ENCODE measurements around the gene SERTAD2.

SERTAD2 gene

DNA sequence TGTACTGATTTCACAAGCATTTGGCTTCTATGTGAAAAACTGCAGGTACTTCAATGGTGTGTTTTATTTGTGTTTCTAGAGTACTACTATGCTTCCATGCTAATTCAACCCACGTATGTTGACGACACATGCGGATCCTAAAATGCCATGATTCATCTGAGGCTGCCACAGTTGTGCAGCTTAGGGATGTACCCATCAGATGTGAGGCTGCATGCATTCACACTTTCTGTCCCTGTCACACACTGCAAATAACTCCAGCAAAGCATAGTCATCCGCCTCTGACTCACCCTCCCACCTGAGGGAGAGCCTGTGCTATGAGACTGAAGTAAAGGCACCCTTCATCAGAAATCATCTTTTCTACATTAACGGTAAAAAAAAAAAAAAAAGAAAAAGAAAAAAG lies 22.1 kb upstream of the SERTAD2 start:
- peak; percentile 69 for DNase-seq (ENCODE audit: low read depth)

DNA sequence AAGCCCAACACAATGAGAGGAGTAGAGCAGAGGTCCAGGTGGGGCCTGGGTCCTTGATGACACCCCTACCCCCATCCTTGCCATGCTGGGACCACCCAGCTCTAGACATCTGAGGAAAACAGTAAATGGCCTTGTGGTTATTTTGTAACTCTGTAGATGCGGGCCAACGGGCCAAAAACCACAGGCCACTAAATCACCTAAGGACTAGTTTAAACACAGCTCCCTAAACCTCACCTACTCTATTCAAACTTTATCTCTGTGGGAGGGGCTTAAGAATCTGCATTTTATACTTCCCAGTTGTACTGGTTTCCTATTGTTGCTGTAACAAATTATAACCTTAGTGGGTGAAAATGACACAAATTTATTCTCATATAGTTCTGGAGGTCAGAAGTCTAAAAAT lies 19.0 kb upstream of the SERTAD2 start:
- no peak for DNase-seq (ENCODE audit: low read depth)

DNA sequence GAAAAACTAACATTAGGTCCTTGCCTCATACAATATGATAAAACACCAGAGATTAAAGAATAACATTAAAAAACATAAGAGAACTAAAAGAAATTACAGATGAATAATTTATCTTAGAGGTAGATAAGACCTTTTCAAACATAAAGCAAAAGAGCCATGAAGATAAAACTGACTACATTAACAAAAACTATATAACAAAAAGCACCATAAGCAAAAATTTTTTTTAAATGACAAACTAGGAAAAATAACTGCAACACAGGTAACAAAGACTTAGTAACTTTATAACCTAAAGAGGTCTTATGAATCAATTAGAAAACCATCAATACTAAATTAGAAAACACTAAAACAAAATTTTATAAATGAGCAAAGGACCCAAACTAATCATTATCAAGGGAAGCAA lies 16.3 kb upstream of the SERTAD2 start:
- no peak for DNase-seq (ENCODE audit: low read depth)

DNA sequence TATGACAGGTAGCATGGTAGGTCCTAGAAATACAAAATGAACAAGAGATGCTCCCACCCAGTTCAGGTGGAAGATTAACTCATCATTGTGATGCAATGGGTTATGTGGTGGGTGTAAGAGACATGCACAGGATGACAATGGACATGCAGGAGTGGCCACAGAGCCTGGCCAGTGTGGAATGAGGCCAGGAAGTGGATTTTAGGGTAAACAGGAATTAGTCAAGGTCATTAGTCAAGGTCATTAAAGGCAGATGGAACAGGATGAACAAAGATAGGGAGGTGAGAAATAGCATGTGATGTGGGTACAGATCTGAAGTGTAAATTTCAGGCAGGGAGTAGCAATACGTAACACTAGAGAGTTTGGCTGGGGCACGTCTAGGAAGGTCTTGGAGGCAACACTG lies 15.6 kb upstream of the SERTAD2 start:
- no peak for DNase-seq (ENCODE audit: low read depth)

DNA sequence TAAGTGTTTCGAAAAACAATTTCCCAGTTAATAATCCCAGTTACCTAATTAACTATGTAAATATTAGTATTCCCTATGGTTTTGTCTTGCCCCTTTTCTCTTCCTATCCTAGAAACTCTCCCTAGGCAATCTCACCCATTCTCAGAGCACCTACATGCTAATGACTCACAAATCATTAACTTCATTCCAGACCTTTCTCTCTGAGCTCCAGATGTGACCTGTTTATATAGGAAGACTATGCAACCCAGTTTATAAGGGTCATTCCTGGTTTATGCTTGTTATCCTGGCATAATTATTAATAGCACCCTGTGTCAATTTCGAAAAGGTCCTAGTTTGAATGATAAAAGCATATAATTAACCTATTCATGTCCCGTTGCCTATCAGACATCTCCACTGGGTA lies 14.8 kb upstream of the SERTAD2 start:
- DNase-seq (ENCODE audit: low read depth): no peak

DNA sequence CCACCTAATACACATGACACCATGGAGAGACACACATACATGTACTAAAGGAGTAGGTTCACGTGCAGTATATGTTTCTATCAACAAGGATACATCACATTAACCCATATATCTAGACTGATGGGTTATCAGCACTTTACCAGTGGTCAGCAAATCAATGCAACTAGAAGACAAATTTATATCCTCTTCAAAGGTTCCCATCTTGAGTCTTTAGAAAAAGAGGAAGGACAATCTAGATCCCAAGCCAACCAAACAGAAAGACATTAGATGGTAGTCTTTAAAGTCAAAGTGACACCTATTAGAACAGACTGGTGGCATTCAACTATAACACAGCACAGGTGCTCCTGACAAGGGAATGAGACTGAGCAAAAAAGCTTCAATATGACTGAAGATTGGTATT lies 13.8 kb upstream of the SERTAD2 start:
- DNase-seq (ENCODE audit: low read depth): no peak

DNA sequence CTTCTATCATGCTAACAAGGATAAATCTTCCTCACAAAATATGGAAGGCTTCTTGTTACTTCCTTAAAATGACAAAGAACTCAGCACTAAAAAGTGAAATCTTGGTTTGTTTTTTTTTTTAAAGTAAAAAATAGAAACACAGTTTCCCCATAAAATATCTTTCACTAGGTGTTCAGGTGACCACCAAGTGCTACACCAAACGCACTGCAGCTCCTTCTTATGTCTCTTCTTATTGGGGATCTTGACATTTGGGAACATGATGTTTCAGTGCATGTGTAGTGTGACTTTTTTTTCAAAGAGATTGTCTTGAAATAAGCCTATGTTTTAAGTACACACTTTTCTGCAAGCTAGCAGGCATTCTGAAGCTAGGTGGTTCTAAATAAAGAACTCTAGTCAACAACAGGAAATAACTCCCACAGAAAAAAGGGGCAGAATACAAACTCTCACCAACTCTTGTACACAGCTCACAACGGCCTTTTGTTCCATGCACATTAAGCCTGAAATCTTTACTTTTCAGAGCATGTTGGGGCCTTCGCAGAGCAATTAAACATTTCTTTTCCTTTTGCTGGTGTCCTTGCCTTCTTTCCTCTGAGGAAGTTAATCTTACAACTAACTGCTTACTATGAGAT lies 13.2 kb upstream of the SERTAD2 start:
- no peak for DNase-seq (ENCODE audit: low read depth)

DNA sequence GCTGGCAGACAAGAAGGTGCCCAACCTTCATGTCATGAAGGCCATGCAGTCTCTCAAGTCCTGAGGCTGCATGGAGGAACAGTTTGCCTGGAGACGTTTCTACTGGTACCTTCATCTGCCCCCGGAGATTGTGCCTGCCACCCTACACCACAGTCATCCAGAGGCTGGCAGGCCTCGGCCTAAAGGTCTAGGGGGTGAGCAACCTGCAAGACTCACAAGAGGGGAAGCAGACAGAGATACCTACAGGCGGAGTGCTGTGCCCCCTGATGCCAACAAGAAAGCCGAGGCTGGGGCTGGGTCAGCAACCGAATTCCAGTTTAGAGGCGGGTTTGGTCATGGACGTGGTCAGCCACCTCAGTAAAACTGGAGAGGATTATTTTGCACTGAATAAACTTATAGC lies 12.0 kb upstream of the SERTAD2 start:
- no peak for DNase-seq (ENCODE audit: low read depth)

DNA sequence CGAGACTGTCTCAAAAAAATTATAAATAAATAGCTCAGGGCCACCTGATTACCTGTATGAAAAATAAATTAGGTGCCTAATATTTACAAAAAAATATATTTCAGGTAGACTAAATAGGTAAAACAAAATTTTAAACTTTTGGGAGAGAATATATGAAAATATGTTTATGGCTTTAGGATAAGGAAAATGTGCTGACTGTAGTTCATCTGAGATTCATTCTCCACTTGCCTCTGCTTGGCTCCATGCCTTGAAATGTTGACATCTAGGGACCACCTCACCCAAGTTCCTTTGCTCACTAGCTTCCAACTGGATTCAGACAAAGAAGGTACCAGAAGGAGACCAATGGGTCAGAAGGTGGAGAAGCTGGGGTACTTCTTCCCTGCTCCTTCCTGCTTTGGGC lies 9.7 kb upstream of the SERTAD2 start:
- DNase-seq (ENCODE audit: low read depth): no peak

DNA sequence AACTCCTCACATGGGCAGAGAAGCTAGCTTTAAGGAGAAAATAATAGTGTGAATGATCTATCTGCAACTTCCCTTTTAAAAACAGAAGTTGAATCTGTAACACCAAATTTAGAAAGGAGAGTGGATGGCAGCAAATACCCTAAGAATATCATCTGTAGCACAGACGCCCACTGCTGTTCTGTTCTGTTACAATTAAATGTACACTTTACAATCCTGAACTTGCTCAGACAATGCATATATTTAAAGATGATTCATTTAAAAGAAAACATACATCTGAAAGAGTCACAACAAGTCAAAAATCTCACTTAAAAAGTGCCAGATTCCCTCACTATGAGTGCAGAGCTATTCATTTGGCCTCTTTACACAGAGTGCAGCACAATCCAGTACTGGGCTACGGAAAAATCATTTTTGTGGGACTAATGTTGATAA lies 8.0 kb upstream of the SERTAD2 start:
- no peak for DNase-seq (ENCODE audit: low read depth)

DNA sequence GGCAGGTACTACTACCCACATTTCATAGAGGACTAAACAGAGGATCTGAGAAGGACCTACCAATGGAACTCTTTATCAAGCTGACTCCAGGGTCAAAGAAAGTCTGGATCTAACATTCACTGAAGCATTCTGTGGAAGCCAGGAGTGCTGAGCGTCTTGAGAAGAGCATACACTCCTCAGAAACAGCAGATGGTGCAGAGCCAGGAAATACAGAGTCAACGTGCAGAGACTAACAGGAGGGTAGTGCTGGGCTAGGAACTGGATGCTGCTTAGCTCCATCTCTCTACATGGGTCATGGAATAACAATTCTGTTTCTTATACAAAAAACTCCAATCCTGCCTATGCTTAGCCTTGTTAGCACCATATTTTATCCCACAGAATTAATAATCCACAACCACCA lies 5.5 kb upstream of the SERTAD2 start:
- DNase-seq (ENCODE audit: low read depth): no peak

DNA sequence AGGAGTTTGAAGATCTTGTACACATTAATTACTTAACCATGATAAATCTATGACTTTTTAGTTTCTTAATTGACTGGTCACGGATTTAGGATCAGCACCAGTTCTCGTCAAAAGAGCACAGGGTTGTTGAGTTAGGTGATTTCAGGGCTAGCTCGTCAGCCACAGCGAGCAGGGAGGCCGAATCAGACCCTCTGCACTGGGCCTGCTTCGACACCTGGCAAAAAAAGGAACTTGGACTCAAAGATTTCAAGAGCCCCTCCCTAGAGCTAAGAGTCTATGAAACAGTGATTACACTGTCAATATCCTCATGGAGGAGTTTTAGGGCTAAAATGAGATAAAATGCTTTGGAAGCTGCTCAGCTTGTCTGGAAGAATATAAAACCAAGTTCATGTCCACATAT lies 4.6 kb upstream of the SERTAD2 start:
- DNase-seq (ENCODE audit: low read depth): no peak

DNA sequence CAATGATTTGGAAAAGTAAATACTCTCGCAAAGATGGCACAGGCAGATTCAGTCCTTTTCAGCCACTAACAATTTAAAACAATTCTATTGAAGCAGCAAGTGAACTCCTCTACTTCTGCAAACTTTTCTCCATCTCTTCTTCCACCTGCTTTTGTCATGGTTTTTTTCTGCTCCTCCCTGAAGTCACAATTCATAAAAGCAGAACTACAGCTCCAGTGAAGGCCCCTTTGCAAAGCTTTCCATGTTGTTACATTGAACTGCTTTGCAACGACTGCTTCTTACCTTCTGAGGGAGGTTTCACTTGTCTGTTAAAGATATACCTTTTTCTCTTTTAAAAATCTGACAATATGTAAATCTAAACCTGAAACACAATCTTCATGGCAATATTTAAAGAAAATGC lies 3.7 kb upstream of the SERTAD2 start:
- DNase-seq (ENCODE audit: low read depth): no peak

DNA sequence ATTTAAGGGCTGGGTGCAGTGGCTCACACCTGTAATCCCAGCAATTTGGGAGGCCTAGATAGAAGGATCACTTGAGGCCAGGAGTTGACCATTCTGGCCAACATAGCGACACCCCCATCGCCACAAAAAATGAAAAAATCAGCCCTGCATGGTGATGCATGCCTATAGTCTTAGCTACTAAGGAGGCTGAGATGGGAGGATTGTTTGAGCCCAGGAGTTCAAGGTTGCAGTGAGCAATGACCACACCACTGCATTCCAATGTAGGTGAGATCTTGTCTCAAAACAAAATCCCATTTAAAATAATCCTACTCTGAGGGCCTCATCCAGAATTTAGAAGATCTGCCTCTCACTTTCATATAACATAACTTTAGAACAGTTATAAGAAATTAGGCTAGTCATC lies 2.7 kb upstream of the SERTAD2 start:
- no peak for DNase-seq (ENCODE audit: low read depth)

DNA sequence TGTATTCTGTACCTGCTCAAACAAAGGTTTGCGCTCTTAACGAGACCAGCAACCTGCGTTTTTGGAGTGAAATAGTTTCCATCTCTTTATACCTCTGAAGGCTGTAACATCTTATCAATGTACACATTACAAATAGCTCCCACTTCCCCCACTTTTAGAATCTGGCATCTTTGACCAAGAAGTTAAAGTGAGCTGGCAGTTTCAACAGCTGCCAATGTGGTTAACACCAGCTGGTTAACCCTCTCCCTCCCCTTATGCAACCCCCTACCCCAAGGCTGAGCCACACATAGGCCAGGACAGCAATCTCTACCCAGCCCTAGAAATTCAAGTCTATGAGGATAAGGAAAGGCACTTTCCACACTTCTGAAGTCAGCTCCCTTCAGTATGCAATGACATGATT lies 2.2 kb upstream of the SERTAD2 start:
- DNase-seq (ENCODE audit: low read depth): no peak

DNA sequence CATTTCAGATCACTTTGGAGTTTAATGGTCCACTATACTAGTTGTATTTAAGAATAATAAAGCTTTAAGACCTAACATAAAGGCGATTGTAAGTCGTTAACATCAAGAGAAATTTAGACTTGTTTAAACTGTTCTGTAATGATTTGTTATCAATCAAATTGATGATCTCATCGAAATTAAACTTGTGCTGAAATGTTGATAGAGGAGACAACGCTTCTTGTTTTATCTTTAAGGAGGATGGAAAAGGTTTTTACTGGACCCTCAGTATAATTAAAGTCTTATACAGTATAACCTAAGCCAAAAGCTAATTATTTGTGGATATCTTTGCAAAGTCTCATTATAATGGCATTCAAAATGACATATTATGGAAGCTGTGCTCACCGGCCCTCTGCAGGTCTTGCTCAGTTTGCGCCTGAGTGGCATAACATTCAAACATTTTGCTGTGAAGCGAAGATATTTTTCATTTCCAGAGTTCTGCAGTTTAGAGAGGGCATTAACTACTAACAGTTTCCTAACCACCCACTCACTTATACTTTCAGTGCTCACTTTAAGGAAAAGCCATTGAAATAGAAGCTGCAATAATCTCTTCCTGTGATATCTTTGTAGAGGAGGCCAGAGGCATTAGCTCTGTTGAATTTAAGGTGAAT lies 1.4 kb upstream of the SERTAD2 start:
- DNase-seq (ENCODE audit: low read depth): peak; percentile 32

DNA sequence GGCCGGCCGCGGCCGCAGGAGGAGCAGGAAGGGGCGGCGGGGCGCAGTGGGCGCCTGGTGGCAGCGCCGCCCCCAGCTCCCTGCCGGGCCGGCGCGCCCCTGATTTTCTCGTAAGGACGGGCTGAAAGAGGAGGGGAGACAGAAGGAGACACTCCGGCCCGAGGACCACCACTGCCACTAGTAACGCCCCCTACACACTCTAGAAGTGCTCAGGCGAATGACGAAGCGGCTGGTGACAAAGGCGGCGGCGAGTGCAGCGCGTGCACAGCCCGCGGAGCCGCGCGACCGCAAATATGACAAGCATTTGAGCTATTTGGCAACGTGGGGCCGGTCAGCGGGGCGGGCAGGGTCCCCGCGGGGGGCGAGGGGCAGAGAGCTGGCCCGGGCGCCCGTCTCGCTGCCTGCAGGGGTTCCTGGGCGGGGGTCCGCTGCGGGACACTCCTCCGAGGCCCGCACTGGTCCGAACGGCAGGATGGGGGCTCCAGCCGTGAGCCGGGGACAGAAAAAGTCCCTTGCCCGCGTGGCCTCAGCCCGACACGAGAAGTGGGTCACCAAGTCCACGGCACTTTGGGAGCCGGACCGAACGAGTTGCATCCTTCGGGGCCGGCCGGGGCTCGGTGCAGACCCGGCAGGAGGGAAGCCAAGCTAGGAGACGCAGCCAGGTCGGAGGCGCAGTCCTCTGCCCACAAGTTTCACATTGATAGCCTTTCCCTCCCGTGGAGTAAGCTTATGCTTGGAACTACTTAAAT lies 524 bp upstream of the SERTAD2 start:
- peak; percentile 62 for DNase-seq (ENCODE audit: low read depth)

DNA sequence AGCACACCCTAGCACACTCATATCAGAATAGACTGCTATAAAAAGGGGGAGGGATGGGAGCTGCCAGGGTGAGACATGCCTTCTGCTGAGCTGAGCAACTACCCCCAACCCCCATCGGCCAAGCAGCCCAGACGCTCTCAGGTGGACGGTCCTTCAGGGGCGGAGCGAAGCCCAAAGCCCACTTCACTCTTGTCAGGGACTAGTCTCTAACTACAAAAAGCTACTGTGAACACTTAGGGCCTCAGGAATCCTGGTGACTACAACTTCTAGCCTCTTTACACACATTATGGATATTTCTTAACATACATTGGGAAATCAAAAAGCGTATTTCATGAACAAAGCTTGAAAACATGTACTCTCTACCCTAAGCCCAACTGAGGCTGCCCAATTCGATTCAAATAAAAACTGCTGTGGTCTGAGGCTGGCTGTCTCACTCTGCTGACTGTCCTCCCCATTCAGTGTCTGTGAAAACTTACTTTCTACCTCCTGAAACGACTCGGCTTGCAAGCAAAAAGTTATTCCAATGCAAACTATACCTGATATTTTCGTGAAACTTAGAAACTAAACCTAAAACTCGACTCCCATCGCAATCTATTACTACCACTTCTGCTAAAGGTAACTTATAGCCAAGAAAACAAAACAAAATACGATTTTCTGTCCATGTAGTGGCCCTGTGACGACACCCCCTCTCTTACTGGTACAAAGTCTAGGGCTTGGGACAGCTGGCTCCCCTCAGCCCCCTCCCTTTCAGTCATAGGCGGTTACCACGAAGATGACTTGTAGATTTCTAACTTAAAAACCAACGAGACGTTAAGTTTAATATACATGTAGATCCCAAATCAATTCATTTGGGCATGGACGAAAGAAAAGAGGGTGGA lies 1.2 kb downstream of the SERTAD2 start:
- DNase-seq (ENCODE audit: low read depth): peak; percentile 25

DNA sequence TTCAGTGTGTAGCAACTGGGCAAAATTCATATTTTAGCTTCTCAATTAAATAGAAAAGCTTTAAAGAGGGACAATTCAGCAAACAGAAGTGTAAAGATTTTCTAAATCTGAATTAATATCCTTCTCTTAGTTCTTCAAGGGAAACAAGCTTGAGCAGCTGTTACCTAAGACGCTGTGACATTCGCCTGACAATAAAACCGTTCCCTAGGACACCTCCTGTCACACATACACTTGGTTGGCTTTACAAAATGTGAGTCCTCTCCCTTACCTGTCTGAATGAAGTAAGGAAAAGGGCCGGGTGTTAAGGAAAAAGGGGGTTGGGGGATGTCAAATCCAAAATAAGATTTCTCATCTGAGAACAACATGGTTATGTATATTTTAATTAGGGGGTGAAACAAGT lies 2.1 kb downstream of the SERTAD2 start:
- DNase-seq (ENCODE audit: low read depth): no peak

DNA sequence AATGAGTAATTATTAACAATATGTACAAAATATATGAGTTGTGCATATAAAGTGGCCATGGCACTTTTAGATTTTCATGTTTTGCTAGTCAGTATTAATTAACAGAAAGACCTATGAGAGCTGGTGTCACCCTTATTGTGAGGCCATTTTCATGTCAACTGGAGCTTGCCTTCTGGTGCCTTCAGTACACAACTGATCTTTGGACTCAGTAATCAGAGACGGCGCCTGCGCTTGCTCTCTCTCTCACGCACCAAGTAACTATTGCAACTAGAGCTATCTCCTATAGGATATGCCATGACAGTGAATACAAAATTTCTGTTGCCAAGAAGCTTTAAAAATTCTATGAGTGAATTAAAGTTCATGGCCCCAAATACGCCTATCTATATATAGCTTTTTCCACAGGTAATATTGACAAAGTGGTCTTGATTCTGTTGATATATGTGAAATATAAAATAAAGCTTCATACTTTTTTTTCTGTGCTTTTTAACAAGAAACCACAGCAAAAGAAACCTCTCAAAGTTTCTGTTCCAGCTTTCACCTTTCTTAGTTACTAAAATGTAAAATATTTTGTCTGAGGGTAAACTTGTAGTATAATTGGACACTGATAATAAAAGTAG lies 2.9 kb downstream of the SERTAD2 start:
- no peak for DNase-seq (ENCODE audit: low read depth)

DNA sequence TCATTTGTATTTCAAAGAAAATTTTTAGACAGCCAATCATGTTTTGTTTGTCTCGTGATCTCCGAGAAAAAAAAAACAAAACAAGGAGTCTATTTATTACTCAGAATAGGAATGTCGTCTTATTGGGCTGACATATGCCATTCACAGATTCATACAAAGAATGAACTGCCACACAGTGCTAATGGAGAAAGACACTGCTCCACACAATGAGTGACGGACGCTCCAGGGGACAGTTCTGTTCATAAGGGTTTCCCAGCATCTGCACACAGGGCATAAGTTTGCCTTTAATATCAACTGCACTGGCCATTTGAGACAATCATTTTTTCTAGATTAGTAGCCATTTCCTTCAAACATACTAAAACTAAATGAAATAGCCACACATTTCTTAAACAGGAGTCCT lies 3.4 kb downstream of the SERTAD2 start:
- no peak for DNase-seq (ENCODE audit: low read depth)

DNA sequence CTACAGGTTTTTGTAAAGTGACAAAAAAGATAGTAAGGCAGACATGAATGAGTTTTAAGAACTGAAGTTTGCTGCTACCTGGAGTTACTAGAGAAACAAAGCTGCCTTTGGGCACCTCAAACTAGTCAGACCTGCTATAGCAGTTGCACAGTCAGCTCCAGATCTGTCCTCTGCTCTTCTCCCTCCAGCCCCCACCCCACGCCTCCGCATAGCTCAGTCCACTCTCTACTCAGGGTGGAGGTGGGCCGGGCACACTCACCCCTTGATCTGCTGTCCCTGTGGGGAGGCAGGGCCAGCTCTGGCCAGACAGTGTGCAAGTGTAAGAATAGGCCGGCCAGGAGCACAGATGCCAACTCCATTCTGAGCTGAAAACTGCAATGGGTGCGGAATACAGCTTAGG lies 4.1 kb downstream of the SERTAD2 start:
- no peak for DNase-seq (ENCODE audit: low read depth)
